GM18508 (cell line): Measurements from ENCODE around the gene APOO.
"Not testable (repeated sequence)": the region's sequence is repeated elsewhere in the genome, so short reads cannot be mapped to it uniquely, and the experiment has no call there.

Experiments used
- ATAC-seq: cut with Tn5 transposase; IDR thresholded peaks from one replicate; pipeline ENCODE4 v1.9.1; 2021; ENCODE audit warnings: moderate number of reproducible peaks; ENCODE audit not compliant: insufficient read depth, unreplicated experiment

Gene APOO

DNA sequence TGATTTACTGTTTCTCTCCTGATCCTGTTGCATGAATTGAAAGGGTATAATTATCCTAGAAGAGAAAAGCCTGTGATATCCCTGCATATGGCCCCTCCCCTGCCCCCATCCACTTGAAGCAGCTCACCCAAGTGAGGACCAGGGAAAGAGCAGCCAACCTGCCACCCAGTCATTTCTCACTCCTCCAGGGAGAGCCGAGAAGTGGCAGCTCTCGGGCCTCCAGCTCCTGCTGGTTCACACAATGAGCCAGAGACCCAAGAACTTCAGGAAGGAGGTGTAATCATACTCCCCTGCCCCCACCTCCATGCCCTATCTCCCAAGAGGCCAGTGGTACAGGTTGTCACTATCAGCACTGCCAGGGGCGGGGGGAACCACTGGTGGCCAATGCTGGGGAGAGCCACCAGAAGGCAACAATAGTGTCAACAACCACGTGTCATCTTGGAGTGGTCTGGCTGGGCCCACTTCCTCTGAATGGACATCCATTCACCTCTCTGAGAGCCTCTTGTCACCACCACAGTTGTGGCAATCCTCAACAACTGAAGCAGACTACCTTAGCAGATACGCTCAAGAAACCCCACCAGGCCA is 42.9 kb downstream of the APOO start:
- no peak for ATAC-seq

DNA sequence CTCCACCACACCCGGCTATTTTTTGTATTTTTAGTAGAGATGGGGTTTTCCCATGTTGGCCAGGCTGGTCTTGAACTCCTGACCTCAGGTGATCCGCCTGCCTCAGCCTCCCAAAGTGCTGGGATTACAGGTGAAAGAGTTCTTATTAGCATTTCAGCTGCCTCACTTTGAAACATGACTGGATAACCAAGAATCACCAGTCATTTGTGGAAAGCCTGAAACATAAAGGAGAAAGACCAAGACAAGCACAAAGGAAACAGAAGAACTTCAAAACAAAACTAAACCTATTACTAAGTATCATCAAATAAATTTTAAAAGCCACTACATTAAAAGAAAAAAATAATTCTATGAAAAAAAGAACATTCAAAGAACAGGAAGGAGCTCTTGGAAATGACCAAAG is 45.8 kb downstream of the APOO start:
- ATAC-seq: not testable (repeated sequence)

DNA sequence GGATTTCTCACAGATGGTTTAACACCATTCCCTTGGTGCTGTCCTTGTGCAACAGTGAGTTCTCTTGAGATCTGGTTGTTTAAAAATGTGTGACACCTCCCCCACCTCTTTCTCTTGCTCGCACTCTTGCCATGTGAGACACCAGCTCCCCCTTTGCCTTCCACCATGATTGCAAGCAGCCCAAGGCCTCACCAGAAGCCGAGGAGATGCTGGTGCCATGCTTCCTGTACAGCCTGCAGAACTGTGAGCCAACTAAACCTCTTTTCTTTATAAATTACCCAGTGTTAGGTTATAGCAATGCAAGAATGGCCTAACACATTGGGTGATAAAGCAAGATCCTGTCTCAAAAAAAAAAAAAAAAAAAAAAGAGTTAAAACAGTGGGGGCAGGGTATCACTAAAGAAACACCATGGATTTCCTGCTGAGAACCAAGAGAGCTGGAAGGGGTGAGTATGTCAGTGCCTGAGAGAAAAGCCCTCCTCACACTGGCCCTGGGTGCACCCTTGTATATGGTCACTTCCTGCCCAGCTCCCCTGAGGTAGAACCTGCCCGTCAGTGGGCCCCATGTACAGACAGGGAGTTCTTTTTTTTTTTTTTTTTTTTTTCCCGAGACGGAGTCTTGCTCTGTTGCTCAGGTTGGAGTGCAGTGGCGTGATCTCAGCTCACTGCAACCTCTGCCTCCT is 46.4 kb downstream of the APOO start:
- no peak for ATAC-seq

DNA sequence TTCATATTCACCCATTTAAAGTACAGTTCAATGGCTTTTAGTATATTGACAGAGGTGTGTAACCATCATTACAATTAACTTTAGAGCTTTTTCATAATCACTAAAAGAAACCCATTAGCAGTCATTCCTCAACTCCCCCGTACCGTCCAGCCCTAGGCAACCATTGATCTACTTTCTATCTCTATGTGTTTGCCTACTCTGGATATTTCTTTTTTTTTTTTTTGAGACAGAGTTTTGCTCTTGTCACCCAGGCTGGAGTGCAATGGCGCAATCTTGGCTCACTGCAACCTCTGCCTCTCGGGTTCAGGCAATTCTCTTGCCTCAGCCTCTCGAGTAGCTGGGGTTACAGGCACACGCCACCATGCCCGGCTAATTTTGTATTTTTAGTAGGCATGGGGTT is 48.5 kb downstream of the APOO start:
- not testable (repeated sequence) for ATAC-seq

DNA sequence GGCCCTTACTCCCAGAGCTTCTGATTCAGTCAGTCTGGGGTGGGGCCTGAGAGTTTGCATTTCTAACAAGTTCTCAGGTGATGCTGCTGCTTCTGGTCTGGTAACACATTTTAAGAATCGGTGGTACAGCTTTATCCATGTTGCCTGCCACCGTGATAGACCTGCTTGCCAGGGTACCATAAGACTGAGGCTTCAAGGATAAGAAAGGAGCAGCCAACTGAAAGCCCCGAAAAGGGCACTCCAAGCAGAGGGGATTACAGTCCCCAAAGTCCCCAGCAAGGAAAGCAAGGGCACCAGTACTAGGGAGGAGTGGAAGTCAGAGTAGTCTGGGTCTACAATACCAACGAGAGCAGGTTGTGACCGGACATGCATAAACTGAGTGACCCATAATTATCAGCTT is 49.8 kb downstream of the APOO start:
- ATAC-seq: no peak

DNA sequence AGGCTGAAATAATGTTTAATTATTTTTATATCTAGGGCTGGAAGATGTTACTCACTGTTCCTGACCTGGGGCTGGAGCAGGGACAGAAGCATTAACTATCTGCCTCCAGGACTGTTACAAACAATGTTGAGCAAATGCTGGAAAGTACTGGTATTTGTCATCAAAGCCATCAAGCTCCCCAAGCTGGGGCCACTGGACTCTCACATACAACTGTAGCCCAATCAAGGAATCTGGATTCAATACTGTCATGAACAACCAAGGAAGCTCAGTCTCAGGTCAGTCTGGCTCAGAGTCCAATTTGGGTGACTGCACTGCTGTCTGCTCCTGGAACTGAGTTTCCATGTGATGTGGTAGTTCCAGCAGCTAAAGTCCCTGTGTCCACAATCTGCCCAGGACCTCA is 50.4 kb downstream of the APOO start:
- no peak for ATAC-seq

DNA sequence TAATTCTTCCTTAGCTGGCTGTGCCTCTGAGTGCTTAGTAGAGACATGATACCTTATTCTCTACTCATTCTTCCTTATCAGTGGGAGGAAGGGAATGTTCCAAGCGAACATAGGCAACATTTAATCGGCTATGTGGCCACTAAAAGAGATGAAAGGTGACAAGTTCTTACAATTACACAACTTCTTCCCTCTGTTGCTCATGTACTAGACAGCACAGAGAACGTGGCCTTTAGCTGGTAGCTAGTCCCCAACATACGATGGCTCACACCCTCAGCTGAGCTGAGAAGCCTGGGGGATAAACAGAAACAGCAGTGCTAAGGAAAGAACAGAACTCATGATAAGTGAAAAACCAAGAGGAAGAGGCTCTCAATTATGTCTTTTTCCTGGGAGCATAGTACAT is 52.2 kb downstream of the APOO start:
- ATAC-seq: no peak

DNA sequence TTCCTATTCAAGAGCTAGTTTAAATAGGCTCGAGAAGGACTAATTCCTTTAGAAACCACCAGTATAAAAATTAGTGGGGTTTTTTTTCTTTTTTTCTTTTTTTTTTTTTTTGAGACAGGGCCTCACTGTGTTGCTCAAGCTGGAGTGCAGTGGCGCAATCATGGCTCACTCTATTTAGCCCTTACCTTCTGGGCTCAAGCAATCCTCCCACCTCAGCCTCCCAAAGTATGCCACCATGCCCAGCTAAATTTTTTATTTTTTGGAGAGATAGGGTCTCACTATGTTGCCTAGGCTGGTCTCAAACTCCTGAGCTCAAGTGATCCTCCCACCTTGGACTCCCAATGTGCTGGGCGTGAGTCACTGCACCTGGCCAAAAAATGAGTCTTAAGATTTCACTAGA is 52.8 kb downstream of the APOO start:
- ATAC-seq: no peak

DNA sequence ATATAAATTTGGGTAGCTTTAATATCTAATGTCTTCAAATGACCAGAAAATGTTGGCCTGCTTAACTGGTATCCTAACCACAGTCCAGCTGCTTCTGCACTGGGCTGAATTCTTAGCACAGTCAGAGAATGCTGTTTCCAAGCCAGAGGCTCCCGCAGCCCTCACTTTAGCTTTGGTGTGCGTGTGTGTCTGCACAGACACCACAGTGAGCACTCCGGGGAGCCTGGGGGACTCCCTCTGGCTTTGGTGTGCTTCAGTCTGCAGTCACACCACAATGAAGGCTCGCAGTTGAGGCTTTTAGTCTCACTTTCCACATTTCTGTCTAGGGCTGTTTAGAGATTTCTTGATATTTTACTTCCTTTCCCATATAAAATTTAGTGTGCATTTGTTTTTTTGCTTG is 53.6 kb downstream of the APOO start:
- no peak for ATAC-seq

DNA sequence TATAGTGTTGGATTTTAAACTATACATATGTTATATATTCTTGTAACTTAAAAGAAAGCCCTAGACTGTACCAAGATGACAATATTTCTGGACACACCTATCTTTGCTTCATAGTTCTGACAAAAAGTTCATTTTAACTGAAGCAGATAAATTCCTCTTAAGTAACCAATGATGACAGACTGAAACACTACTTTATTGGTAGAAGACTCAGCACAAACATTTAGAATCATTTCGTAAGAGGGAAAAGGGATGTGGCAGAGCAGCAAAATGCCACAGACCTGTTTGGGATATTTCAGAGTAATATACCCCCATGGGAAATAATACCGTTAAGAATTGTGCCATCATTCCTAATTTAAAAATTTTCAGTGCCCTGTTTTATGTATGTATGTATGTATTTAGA is 56.2 kb downstream of the APOO start:
- no peak for ATAC-seq

DNA sequence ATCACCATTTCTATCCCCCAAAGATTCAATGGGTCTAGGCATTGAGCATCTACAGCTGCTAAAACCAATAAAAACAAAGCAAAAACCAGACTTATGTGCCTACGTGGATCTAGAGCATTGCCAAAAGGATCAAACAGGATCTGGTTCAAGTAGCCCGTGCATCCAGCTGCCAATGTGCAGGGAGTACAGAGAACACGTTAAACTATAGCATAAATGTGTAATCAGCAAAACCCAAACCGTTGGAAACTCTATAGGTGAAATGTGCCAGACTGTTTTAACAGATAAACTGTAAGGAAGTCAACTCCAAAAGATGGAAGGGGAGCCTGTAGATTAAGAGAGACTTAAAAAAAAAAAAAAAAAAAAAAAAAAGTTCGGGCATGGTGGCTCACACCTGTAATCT is 58.5 kb downstream of the APOO start:
- ATAC-seq: no peak

DNA sequence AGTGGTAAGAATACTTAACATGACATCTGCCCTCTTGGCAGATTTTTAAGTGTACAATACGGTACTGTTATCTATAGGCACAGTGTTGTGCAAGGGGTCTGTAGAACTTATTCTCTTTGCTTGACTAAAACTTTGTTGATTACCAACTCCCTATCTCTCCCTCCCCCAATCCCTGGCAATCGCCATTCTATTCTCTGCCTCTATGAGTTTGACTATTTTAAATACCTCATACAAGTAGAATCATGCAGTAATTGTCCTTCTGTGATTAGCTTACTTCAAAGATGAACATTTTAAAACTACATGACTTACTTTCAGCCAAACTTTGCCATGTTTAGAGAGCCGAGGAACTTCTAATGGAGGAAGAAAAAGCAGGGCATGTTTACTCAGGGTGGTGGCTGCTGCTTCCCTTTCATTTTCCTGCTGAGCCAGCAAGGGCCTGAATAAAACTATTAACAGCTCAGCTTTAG is 62.4 kb downstream of the APOO start:
- ATAC-seq: no peak

DNA sequence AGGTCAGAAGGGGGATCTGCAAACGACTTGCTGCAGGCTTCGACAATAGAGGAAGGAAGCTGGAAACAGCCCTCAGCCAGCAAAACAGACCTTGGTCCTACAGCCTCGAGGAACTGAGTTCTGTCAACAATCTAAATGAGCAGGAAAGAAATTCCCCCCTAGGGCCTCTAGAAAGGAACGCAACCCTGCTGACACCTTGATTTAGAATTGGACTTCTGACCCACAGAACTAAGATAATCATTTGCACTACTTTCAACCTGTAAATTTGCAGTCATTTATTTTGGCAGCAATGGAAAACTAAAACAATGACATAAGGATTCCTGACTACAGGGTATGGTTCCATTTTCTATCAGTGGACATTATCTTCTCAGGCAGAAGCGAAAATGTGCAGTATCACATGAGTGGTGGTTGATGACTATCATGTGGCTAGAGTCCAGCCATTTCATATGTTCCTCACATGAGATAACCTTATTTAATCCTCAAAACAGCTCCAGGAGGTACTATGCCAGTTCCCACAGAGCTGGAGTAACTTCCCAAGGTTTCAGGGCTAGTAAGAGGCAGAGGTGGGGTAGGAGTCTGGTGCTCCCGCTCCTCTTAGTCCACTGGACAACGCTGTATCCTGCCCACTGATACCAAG is 63.1 kb downstream of the APOO start:
- ATAC-seq: no peak

DNA sequence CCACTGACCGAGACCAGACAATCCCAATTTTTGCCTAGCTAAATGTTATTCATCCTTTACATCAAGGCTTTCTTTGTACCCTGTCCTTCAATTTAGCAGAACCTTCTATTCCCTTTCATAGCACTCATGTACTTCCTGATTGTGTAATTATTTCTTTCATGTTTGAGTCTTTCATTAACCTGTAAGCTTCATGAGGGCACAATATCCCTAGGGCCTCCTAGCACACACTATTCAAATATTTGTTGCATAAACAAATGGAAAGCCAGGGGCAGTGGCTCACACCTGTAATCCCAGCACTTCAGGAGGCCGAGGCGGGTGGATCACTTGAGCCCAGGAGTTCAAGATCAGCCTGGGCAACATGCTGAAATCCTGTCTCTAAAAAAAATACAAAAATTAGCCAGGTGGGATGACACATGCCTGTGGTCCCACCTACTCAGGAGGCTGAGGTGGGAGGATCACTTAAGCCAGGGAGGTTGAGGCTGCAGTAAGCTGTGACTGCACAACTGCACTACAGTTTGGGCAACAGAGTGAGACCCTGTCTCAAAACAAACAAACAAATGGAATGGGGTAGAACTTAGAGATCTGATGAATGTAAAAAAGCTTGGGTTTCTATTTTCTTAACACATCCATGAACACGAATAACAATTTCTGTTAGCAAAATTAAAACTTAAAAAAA is 65.8 kb downstream of the APOO start:
- no peak for ATAC-seq

DNA sequence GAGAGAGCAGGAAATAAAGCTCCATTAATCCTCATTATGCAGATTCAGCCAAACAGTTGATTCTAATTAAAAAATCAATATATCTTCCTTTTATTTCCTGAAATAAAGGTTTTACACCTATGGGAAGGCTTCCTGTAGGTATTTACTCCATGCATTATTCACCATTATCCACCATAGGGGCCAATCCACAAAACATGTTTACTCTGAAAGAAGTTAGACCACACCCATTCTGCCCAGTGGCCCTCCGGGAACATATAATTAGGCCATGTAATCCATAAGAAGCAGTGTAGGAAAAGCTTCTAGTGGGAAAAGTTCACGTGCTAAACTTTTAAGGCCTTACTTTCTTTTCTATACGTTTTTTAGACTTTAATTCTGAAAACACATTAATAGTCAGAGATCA is 67.1 kb downstream of the APOO start:
- ATAC-seq: no peak

DNA sequence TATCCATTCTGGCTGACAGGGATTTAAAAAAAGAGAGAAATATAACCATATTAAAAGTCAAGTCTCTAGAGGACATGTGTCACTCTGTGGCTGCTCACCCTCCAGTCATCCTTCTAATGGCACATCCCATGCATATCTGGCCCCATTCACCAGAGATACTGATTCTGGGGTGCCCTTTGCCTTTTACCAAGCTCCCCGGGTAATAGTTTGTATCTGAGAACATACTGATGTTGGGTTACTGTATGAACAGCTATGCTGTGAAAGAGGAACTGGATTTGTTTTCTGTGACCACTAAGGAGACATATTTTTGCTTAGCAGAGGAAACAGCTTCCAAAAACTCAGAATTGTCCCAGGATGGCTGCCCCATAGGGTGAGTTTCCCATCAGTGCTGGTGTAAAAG is 68.8 kb downstream of the APOO start:
- no peak for ATAC-seq

DNA sequence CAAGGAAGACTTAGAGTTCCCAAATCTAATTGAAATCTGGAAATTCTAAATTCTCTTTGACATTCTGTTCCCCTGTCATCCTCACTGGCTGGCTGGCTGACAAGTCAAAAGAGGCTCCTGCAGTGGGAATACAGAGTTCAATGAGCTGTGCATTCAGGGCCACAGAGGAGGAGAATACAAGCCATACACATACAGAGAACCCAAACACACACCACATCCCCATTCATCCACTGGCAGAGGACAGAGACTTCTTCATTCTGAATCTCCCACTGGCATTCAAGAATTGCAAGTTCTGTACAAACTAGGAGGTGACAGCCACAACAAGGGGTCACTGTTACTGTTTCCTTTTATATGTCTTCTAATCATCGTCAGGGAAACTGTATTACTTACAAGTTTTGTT is 75.0 kb downstream of the APOO start:
- ATAC-seq: no peak

DNA sequence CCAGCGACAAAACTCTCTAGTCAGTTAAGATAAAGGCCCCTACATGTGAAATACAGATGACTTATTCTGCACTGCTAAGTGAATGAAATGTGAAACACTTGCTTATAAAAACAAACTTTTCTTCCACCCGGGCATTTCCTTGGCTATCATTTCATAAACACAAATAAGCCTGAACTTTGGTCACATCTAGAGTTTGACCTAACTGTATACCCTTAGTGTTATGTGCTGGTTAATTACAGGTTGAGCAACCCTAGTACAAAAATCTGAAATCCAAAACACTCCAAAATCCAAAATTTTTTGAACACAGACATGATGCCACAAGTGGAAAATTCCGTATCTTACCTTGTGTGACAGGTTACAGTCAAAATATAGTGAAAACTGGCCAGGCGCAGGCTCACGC is 78.9 kb downstream of the APOO start:
- no peak for ATAC-seq

DNA sequence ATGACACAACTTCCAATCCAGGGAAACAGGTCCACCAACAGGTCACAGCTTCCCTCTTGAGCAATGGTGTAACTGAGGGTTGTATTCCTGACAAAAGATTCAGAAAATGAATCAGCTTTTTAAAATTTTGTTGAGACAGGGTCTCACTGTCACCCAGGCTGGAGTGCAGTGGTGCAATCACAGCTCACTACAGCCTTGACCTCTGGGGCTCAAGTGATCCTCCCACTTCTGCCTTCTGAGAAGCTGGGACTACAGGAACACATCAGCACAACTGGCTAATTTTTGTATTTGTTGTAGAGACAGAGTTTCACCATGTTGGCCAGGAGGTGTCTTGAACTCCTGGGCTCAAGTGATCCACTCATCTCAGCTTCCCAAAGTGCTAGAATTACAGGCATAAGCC is 81.1 kb downstream of the APOO start:
- no peak for ATAC-seq

DNA sequence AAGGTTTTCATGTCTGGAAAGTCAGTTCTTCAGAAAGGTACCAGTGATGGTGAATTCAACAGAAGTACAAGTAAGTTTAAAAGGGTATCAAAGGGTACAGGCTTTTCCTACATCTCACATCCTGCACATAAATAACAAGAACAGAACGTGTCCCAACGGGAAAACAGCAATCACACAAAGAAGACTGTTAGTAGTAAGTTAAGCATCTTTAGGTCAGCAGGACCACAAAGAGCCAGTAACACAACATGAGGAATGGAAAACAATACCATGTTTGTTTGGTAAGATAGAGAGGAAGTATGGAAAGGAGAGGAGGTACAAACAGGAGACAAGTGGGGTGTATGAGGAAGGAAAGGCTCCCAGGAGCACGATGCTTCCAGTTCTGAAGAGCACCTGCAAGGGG is 81.5 kb downstream of the APOO start:
- no peak for ATAC-seq

DNA sequence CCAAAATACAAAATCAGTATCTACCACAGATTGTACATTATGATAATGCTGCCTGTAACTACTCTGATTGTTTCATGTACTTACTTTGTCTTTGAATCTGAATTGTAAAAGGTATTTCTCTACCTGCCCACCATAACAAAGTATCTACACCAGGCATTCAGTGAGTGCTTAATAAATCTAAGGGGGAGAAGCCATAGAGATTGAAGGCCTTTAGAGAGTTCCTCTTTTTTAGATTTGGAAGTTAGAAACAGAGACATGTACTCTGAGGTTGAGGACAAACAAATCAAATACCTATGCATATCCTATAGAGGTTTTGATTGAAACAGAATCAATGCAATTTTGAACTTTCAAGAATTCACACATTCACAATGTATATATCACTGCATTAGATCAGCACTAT is 82.1 kb downstream of the APOO start:
- ATAC-seq: no peak
